Central memory CD8-positive, alpha-beta T cell (primary cell): ENCODE results near the gene CD2.
"Not testable (repeated sequence)": the region's sequence is repeated elsewhere in the genome, so short reads cannot be mapped to it uniquely, and the experiment has no call there.

Experiments used
- ATAC-seq: fragments of 150-1000 bp; cut with Tn5 transposase; replicated peaks from 2 replicates; pipeline ENCODE4 v1.10.0; 2022; ENCODE audit warnings: mild to moderate bottlenecking, moderate FRiP score, moderate number of reproducible peaks; ENCODE audit not compliant: poor library complexity, severe bottlenecking; ENCODE audit errors: extremely low read depth
- DNase-seq, 2 donors: peaks; one replicate each; pipeline ENCODE4 v3.0.0; 2021; ENCODE audit warnings: low spot score in 2 of 2
- H3K27ac Mint-ChIP-seq: one replicate; pipeline ENCODE4 v1.8.0; 2022; ENCODE audit warnings: low read depth, mild to moderate bottlenecking, moderate library complexity, mixed read lengths
- H3K27me3 Mint-ChIP-seq: one replicate; pipeline ENCODE4 v1.8.0; 2022; ENCODE audit warnings: mixed read lengths
- H3K36me3 Mint-ChIP-seq: one replicate; pipeline ENCODE4 v1.8.0; 2022; ENCODE audit warnings: mild to moderate bottlenecking, moderate library complexity, mixed read lengths; ENCODE audit not compliant: insufficient read depth
- H3K4me1 Mint-ChIP-seq: one replicate; pipeline ENCODE4 v1.8.0; 2022; ENCODE audit warnings: mixed read lengths
- H3K4me3 Mint-ChIP-seq: one replicate; pipeline ENCODE4 v1.8.0; 2022; ENCODE audit warnings: mild to moderate bottlenecking, moderate library complexity, mixed read lengths
- H3K9me3 Mint-ChIP-seq: one replicate; pipeline ENCODE4 v1.8.0; 2022; ENCODE audit warnings: mixed read lengths

CD2 gene

DNA sequence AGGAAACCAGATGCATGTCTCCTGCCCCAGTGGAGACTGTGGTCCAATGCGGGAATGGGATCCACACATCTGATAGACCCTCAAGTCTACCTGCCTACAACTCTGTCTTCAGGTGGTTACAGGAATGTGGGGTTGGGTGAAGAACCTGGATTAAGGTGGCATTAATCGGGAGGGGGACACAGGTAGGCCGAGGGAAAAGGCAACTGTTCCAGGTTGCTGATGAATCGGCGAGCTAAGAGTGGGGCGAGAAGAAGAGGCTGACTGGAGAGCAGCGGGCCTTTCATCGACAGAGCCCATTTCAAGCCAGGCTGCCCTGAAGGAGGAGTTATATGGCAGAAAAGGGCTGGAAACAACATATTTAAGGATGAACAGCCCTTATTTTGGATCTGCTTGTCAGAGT, 836 bp downstream of the CD2 start:
- peaks cover 46% of the 10 kb centered on the region for H3K36me3 Mint-ChIP-seq
- no peak for ATAC-seq

GRCh38 chr1:116755681-116756080, 1.5 kb downstream of the CD2 start:
- no peaks in the 10 kb centered on the region for H3K9me3 Mint-ChIP-seq
- ATAC-seq (peak; percentile 2), DNase-seq (no peak)
- peaks cover 52% of the 10 kb centered on the region for H3K36me3 Mint-ChIP-seq
- H3K4me1 Mint-ChIP-seq, result peaks cover 58% of the 10 kb centered on the region
- H3K27ac Mint-ChIP-seq, result peak overlapping the region; percentile 98
- peak overlapping the region; percentile 96 for H3K4me3 Mint-ChIP-seq
- H3K27me3 Mint-ChIP-seq, result no peaks in the 10 kb centered on the region

More for the DNA sequence above, 836 bp downstream of the CD2 start:
- H3K4me1 Mint-ChIP-seq, result peaks cover 55% of the 10 kb centered on the region
- H3K4me3 Mint-ChIP-seq, result peak overlapping the region; percentile 96
- no peak for DNase-seq
- peak overlapping the region; percentile 98 for H3K27ac Mint-ChIP-seq
- H3K9me3 Mint-ChIP-seq, result no peaks in the 10 kb centered on the region
- no peaks in the 10 kb centered on the region for H3K27me3 Mint-ChIP-seq

GRCh38 chr1:116756092-116756491, 1.9 kb downstream of the CD2 start:
- H3K27ac Mint-ChIP-seq, result peak overlapping the region; percentile 98
- not testable (repeated sequence) for H3K9me3 Mint-ChIP-seq, H3K27me3 Mint-ChIP-seq, DNase-seq
- peak; percentile 8 for ATAC-seq
- H3K4me1 Mint-ChIP-seq, result peaks cover 58% of the 10 kb centered on the region
- H3K36me3 Mint-ChIP-seq, result peaks cover 56% of the 10 kb centered on the region
- peak overlapping the region; percentile 96 for H3K4me3 Mint-ChIP-seq

GRCh38 chr1:116758456-116758815, 4.2 kb downstream of the CD2 start:
- Mint-ChIP-seq H3K36me3 (peaks cover 79% of the 10 kb centered on the region), H3K4me3 (peak overlapping the region; percentile 96), H3K4me1 (peaks cover 61% of the 10 kb centered on the region), H3K27ac (peak overlapping the region; percentile 98)
- not testable (repeated sequence) for ATAC-seq, H3K27me3 Mint-ChIP-seq, H3K9me3 Mint-ChIP-seq, DNase-seq

DNA sequence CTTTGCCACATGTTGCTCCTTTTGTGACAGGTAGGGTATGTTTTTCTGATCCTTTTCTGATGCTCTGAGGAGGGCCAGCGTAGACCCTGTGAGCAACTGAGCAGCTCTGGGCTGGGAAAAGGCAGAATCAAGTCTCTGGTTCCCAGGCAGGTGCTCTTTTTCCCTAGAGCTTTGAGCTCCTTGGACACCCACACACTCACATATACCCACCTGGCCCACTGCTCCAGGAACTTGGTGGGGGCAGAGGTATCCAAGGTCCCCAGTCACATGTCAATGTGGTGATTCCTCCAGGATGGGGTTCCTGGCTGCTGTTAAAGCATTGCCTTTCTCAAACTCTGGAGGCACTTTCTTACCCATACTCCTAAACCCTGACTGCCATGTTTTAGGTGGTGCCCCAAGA, 5.4 kb downstream of the CD2 start:
- peaks cover 61% of the 10 kb centered on the region for H3K4me1 Mint-ChIP-seq
- H3K9me3 Mint-ChIP-seq, result no peaks in the 10 kb centered on the region
- H3K4me3 Mint-ChIP-seq, result peak overlapping the region; percentile 96
- H3K36me3 Mint-ChIP-seq, result peaks cover 83% of the 10 kb centered on the region
- H3K27me3 Mint-ChIP-seq, result no peaks in the 10 kb centered on the region
- no peak for ATAC-seq
- H3K27ac Mint-ChIP-seq, result peak overlapping the region; percentile 98
- DNase-seq, result no peak

DNA sequence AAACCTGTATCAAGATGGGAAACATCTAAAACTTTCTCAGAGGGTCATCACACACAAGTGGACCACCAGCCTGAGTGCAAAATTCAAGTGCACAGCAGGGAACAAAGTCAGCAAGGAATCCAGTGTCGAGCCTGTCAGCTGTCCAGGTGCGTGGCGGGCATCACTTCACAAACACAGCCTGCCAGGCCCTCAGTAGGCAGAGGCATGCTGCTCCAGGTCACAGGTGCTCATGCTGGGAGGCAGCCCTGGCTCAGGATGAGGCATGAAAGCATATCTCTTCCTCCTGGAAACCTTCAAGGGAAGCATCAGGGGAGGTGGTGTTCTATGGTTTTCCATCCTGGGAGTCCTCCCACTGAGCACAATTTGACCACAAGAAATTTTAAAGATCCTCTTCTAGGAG, 6.3 kb downstream of the CD2 start:
- DNase-seq (no peak), ATAC-seq (no peak)
- Mint-ChIP-seq H3K4me1 (peaks cover 68% of the 10 kb centered on the region), H3K4me3 (peak overlapping the region; percentile 96), H3K9me3 (no peaks in the 10 kb centered on the region), H3K36me3 (peaks cover 82% of the 10 kb centered on the region), H3K27ac (peak overlapping the region; percentile 98), H3K27me3 (no peaks in the 10 kb centered on the region)

GRCh38 chr1:116760996-116761665, 6.9 kb downstream of the CD2 start:
- no peaks in the 10 kb centered on the region for H3K27me3 Mint-ChIP-seq
- peak overlapping the region; percentile 98 for H3K27ac Mint-ChIP-seq
- peaks cover 84% of the 10 kb centered on the region for H3K36me3 Mint-ChIP-seq
- peak overlapping the region; percentile 96 for H3K4me3 Mint-ChIP-seq
- H3K9me3 Mint-ChIP-seq, result no peaks in the 10 kb centered on the region
- ATAC-seq (no peak), DNase-seq (no peak)
- H3K4me1 Mint-ChIP-seq, result peaks cover 74% of the 10 kb centered on the region

GRCh38 chr1:116762281-116762680, 8.1 kb downstream of the CD2 start:
- Mint-ChIP-seq H3K9me3 (no peaks in the 10 kb centered on the region), H3K4me3 (peak overlapping the region; percentile 96), H3K27me3 (no peaks in the 10 kb centered on the region), H3K4me1 (peaks cover 86% of the 10 kb centered on the region), H3K27ac (peak overlapping the region; percentile 98), H3K36me3 (peaks cover 89% of the 10 kb centered on the region)
- ATAC-seq (no peak), DNase-seq (no peak)

GRCh38 chr1:116762781-116763115, 8.5 kb downstream of the CD2 start:
- Mint-ChIP-seq H3K4me3 (peak overlapping the region; percentile 96), H3K4me1 (peaks cover 90% of the 10 kb centered on the region), H3K9me3 (no peaks in the 10 kb centered on the region), H3K36me3 (peaks cover 89% of the 10 kb centered on the region), H3K27me3 (no peaks in the 10 kb centered on the region), H3K27ac (peak overlapping the region; percentile 98)
- DNase-seq, result no peak
- no peak for ATAC-seq

- peak; percentile 47 for ATAC-seq
Measured at GRCh38 chr1:116763116-116763786, 9.0 kb downstream of the CD2 start.

GRCh38 chr1:116763787-116764465, 9.7 kb downstream of the CD2 start:
- no peaks in the 10 kb centered on the region for H3K9me3 Mint-ChIP-seq
- no peaks in the 10 kb centered on the region for H3K27me3 Mint-ChIP-seq
- peak overlapping the region; percentile 98 for H3K27ac Mint-ChIP-seq
- peak overlapping the region; percentile 96 for H3K4me3 Mint-ChIP-seq
- peaks cover 95% of the 10 kb centered on the region for H3K36me3 Mint-ChIP-seq
- DNase-seq (no peak), ATAC-seq (no peak)
- H3K4me1 Mint-ChIP-seq, result peaks cover 95% of the 10 kb centered on the region

More at GRCh38 chr1:116763116-116763786, 9.0 kb downstream of the CD2 start:
- no peaks in the 10 kb centered on the region for H3K9me3 Mint-ChIP-seq
- peak overlapping the region; percentile 96 for H3K4me3 Mint-ChIP-seq
- H3K27ac Mint-ChIP-seq, result peak overlapping the region; percentile 98
- no peak for DNase-seq
- H3K4me1 Mint-ChIP-seq, result peaks cover 92% of the 10 kb centered on the region
- no peaks in the 10 kb centered on the region for H3K27me3 Mint-ChIP-seq
- H3K36me3 Mint-ChIP-seq, result peaks cover 94% of the 10 kb centered on the region

DNA sequence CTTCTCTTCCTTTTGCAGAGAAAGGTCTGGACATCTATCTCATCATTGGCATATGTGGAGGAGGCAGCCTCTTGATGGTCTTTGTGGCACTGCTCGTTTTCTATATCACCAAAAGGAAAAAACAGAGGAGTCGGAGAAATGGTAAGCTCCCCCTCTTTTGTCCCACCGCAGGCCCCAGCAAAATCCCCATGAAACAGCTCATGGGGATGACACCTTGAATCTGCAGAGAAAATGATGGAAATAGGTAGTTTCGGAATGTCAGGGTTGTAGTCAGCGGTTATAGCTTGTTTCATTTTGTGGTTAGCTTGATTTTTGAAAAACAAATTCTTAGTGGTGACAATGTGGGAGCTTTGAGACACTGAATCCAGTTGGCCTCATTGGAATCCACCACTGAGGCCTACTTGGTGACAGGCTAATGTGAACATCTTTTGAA, 10.3 kb downstream of the CD2 start:
- Mint-ChIP-seq H3K9me3 (no peaks in the 10 kb centered on the region), H3K36me3 (peaks cover 95% of the 10 kb centered on the region), H3K27ac (peak overlapping the region; percentile 98), H3K4me1 (peaks cover 95% of the 10 kb centered on the region), H3K27me3 (no peaks in the 10 kb centered on the region), H3K4me3 (peak overlapping the region; percentile 96)
- no peak for DNase-seq
- peak; percentile 45 for ATAC-seq
